ENCODE data around the gene WASF3.

Gene WASF3

GRCh38 chr13:26557393-26558073, at the start of gene WASF3:
Gene WASF3 (plus strand): TSS chr13:26557683. CDS start chr13:26642271, 84,588 bp downstream.
- peak; percentile 95 for DNase-seq

- DNase-seq = peak; percentile 89
Measured at GRCh38 chr13:26508885-26509284, 48.6 kb upstream of the WASF3 start.

GRCh38 chr13:26509491-26509890, 48.0 kb upstream of the WASF3 start:
- DNase-seq = no peak

- no peak for DNase-seq
Measured at GRCh38 chr13:26513931-26514330, 43.6 kb upstream of the WASF3 start.

GRCh38 chr13:26515721-26516120, 41.8 kb upstream of the WASF3 start:
- peak; percentile 6 for DNase-seq

GRCh38 chr13:26517936-26518335, 39.5 kb upstream of the WASF3 start:
- DNase-seq = no peak

- DNase-seq = no peak
Measured at GRCh38 chr13:26518451-26518959, 39.0 kb upstream of the WASF3 start.

- no peak for DNase-seq
Measured at GRCh38 chr13:26522571-26522970, 34.9 kb upstream of the WASF3 start.

- DNase-seq = no peak
Measured at GRCh38 chr13:26523007-26523406, 34.5 kb upstream of the WASF3 start.

GRCh38 chr13:26525528-26525927, 32.0 kb upstream of the WASF3 start:
- DNase-seq = no peak

GRCh38 chr13:26526702-26527216, 30.7 kb upstream of the WASF3 start:
- DNase-seq = no peak

GRCh38 chr13:26528527-26528926, 29.0 kb upstream of the WASF3 start:
- DNase-seq = no peak

GRCh38 chr13:26529441-26529840, 28.0 kb upstream of the WASF3 start:
- peak; percentile 49 for DNase-seq

- no peak for DNase-seq
Measured at GRCh38 chr13:26531742-26532141, 25.7 kb upstream of the WASF3 start.

- DNase-seq = no peak
Measured at GRCh38 chr13:26534036-26534726, 23.3 kb upstream of the WASF3 start.

- no peak for DNase-seq
Measured at GRCh38 chr13:26538363-26539317, 18.8 kb upstream of the WASF3 start.

- DNase-seq = no peak
Measured at GRCh38 chr13:26539738-26540292, 17.7 kb upstream of the WASF3 start.

GRCh38 chr13:26540334-26540733, 17.1 kb upstream of the WASF3 start:
- no peak for DNase-seq

GRCh38 chr13:26541041-26541440, 16.4 kb upstream of the WASF3 start:
- DNase-seq = no peak

GRCh38 chr13:26541678-26542568, 15.6 kb upstream of the WASF3 start:
- DNase-seq = no peak

GRCh38 chr13:26544707-26545106, 12.8 kb upstream of the WASF3 start:
- DNase-seq = no peak

All from EL (cell line).